GM10847 (cell line): Measurements from ENCODE around the gene CYB561D1.

Experiments used
- POLR2A ChIP-seq: IDR thresholded peaks from 2 replicates; pipeline ENCODE4 v1.6.1; 2011; ENCODE audit not compliant: insufficient read length; ENCODE audit errors: extremely low read depth

CYB561D1 gene

GRCh38 chr1:109546311-109547109, 52.6 kb downstream of the CYB561D1 start:
- no peak for TF ChIP-seq POLR2A

DNA sequence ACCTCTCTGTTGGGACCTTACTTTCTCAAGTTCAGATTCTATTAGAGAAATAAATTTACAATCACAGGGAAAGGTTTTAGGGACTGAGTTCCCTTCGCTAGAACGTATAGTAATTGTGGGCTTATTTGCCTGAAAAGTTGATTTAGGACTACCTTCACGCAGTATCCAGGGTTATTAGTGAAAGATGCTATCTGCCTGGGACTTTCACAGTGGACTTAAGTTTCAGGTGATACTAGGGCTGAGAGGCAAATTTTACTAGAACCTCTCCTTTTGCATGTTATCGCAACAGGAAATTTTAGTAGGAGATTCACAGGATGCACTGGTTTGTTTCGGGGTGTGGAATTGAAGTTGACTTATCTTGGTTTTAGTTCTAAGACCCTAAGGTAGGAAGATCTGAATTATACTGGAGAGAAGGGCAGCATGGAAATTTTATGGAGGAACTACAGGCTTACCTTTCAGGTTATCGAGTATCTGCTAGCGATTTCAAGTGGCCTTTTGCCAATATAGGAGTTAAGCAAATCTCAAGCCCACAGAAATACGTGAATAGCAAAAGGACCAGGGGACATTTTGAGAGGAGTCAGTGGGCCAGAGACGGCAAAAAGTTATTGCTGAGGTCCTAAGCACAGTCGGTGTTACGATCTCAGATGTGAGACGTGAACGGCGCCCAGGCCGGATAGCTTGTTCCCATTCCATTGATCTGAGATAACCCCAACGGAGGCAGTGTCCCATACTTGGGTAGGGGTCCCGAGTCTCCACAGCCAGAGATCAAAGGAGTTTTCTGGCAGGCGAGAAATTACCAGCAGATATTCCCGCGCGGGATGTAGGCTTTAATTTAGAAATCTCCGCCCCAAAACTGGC, 53.8 kb downstream of the CYB561D1 start:
- no peak for TF ChIP-seq POLR2A

DNA sequence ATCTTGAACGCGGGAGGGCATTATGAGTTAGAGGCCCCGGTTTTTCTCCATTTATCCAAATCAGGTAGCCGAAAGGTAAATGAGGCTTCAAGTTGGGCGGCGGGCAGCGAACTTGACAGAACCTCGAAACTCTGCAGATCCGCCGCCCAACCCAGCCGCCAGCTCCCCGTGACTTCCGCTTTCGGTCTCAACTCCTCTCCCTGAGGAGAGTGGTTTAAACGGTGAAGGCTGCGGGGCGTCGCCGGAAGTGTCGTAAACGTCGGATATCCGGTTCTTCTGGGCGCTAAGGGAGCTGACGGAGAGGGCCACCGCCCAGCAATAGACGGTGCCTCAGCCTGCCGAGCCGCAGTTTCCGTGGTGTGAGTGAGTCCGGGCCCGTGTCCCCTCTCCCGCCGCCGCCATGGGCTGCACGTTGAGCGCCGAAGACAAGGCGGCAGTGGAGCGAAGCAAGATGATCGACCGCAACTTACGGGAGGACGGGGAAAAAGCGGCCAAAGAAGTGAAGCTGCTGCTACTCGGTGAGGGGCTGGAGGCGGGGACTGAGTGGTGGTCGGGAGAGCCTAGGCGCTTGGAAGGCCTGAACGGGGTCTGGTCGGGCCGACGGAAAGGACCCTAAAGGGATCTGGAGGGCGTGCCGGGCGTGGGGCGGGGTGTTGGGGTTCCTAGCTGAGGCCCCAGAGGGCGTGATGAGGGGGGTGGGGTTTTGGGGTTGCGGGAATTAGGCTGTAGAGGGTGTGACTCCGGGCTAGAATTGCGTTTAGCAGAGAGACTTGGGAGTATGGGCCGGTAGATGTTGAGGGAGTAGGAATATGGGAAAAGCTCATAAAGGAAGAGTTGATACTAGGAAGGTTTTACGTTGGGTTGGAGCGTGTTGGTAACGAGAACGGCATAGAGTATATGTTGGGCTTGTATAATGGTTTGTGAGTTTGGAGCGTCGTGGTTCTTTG, 54.7 kb downstream of the CYB561D1 start, which contains the start of gene GNAI3:
Gene GNAI3 (plus strand): TSS at position 295 of the 947 bp plus-strand sequence. CDS start 106 bp downstream, at position 401.
- peak; percentile 89 for TF ChIP-seq POLR2A
